Peyer's patch (tissue), 4 donors: ENCODE measurements around the gene SPATA3. TPM values are rescaled to one million over a fixed set of nuclear protein-coding genes. Genes with fewer than 3 reads are reported as not detected.

Source experiments
- DNase-seq, 3 donors: peaks; one replicate each; pipeline ENCODE4 v3.0.0-alpha.2; 2017 to 2019
- H3K27ac ChIP-seq, 4 donors: fragments of 200-600 bp; sonication (generic); one replicate each; pipeline ENCODE4 v1.5.1; 2016 to 2019
- H3K27me3 ChIP-seq, 2 donors: fragments of 200-600 bp; sonication (generic); one replicate each; pipeline ENCODE4 v1.5.1; 2019
- H3K36me3 ChIP-seq, 3 donors: fragments of 200-600 bp; sonication (generic); one replicate each; pipeline ENCODE4 v1.5.1; 2016 to 2019
- H3K4me1 ChIP-seq, 4 donors: fragments of 200-600 bp; sonication (generic); one replicate each; pipeline ENCODE4 v1.5.1; 2016 to 2019
- H3K4me3 ChIP-seq, 4 donors: fragments of 200-600 bp; sonication (generic); 1 replicate in 3 of 4; 2 replicates in 1 of 4; pipeline ENCODE4 v1.5.1; 2016 to 2019; ENCODE audit warnings: mild to moderate bottlenecking in 1 of 4
- H3K9me3 ChIP-seq, 4 donors: fragments of 200-600 bp; sonication (generic); one replicate each; pipeline ENCODE4 v1.5.1; 2016 to 2019; ENCODE audit warnings: mild to moderate bottlenecking in 1 of 4
- POLR2A ChIP-seq, 2 donors: fragments of 450-650 bp; IDR thresholded peaks; one replicate each; pipeline ENCODE4 v1.5.1; 2017; ENCODE audit warnings: antibody characterized with exemption in 2 of 2, mild to moderate bottlenecking in 2 of 2, moderate library complexity in 2 of 2
- total RNA-seq, 4 donors: library from RNA; depleted of rRNA; stranded (reverse); fragments of >200 nt; gene quantifications; one replicate each; pipeline ENCODE4 v1.1.0, GENCODE V29; 2016
- TF ChIP-seq, protein P1 (sequence below), 6 experiments: fragments of 450-650 bp in 4 of 6; fragments of 200-600 bp in 2 of 6; sonication (generic) in 1 of 6; IDR thresholded peaks; one replicate each; pipeline ENCODE4 v1.5.1; 2017 to 2019; ENCODE audit warnings: antibody characterized with exemption in 6 of 6, mild to moderate bottlenecking in 3 of 6, moderate library complexity in 1 of 6

Gene SPATA3
- total RNA-seq, 4 donors from 2014 or later, result not detected

DNA sequence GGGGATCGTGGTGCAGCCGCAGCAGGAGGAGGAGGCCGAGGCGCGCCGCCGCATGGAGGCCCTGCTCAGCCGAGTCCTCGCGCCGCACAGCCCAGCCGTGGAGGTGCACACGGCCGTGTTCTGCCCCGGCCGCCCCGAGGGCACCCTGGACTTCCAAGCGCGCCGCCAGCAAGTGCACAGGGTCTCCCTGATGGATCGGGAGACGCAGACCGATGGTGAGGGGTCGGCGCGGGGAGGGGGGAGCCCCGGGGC lies 5.1 kb upstream of the SPATA3 start:
- Histone ChIP-seq H3K27me3 (no peaks in the 10 kb centered on the region), H3K4me1 (peaks cover 0 to 5% (median 0%) of the 10 kb centered on the region in 4 donors), H3K4me3 (no peak overlapping the region), H3K9me3 (no peaks in the 10 kb centered on the region), H3K36me3 (no peaks in the 10 kb centered on the region), H3K27ac (no peak overlapping the region)
- TF ChIP-seq, protein P1, sequence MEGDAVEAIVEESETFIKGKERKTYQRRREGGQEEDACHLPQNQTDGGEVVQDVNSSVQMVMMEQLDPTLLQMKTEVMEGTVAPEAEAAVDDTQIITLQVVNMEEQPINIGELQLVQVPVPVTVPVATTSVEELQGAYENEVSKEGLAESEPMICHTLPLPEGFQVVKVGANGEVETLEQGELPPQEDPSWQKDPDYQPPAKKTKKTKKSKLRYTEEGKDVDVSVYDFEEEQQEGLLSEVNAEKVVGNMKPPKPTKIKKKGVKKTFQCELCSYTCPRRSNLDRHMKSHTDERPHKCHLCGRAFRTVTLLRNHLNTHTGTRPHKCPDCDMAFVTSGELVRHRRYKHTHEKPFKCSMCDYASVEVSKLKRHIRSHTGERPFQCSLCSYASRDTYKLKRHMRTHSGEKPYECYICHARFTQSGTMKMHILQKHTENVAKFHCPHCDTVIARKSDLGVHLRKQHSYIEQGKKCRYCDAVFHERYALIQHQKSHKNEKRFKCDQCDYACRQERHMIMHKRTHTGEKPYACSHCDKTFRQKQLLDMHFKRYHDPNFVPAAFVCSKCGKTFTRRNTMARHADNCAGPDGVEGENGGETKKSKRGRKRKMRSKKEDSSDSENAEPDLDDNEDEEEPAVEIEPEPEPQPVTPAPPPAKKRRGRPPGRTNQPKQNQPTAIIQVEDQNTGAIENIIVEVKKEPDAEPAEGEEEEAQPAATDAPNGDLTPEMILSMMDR (IDR thresholded peaks at IDR 0.05), result no peak
- TF ChIP-seq POLR2A (IDR thresholded peaks at IDR 0.05), result no peak
- no peak for DNase-seq

DNA sequence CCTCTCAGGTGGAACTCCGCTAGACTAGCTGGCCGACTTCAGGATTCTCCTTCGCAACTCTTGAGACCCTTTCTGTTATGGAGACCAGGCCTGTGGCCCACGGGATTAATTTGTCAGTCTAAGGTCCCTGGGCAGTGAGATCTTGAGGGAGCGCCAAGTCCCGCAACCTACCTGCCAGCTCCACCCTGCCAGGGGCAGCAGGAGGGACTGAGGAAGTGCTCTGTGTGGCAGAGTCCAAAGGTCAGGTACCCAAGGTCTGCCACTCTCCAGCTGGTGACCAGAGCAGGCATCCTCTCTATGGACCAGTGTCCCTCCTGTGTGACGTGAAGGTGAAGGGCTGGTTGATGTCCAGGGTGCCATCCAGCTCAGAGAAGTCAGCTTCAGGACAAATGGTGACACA lies 4.3 kb upstream of the SPATA3 start:
- no peaks in the 10 kb centered on the region for H3K27me3 ChIP-seq
- no peak overlapping the region for H3K27ac ChIP-seq
- H3K4me3 ChIP-seq, result no peak overlapping the region
- H3K4me1 ChIP-seq, result peaks cover 0 to 5% (median 0%) of the 10 kb centered on the region in 4 donors
- no peaks in the 10 kb centered on the region for H3K36me3 ChIP-seq
- no peaks in the 10 kb centered on the region for H3K9me3 ChIP-seq
- TF ChIP-seq, protein P1 (IDR thresholded peaks at IDR 0.05), result no peak
- TF ChIP-seq POLR2A (IDR thresholded peaks at IDR 0.05), result no peak
- no peak for DNase-seq

DNA sequence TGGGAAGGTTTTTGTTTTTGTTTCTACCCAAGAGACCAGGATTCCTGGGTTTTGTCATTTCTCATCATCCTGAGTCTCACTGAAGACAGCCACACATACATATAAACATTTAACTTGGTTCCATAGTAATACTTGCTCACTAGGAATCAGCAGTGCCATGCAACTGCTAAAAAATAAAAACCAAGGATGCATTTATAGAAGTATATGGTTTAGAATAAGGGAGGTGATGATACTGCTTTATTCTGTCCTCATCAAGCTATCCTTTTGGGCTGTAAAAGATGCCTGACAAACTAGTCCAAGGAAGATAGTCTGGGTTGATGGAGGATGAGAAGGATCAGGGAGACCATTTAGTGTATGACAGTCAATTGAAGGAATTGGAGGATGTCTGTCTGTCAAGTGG lies 740 bp downstream of the SPATA3 start:
- DNase-seq, result no peak
- H3K36me3 ChIP-seq, result no peaks in the 10 kb centered on the region
- no peak overlapping the region for H3K27ac ChIP-seq
- no peaks in the 10 kb centered on the region for H3K4me1 ChIP-seq
- no peaks in the 10 kb centered on the region for H3K27me3 ChIP-seq
- TF ChIP-seq, protein P1 (IDR thresholded peaks at IDR 0.05), result no peak
- no peak for TF ChIP-seq POLR2A (IDR thresholded peaks at IDR 0.05)
- no peak overlapping the region for H3K4me3 ChIP-seq
- no peaks in the 10 kb centered on the region for H3K9me3 ChIP-seq

DNA sequence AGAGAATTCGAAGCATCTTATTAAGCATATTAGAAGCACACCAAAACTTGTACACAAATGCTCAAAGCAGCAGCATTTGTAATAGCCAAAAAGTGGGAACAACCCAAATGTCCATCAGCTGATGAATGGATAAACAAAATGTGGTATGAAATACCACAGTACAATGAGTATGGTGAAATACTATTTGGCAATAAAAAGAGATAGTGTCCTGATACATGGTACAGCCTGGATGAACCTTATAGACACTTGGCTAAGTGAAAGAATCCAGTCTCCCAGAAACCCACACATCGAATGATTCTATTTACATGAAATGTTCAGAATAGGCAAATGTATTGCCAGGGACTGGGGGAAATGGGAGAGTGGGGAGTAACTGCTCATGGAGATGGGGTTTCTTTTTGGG lies 3.0 kb downstream of the SPATA3 start:
- no peak for TF ChIP-seq POLR2A (IDR thresholded peaks at IDR 0.05)
- TF ChIP-seq, protein P1 (IDR thresholded peaks at IDR 0.05), result no peak
- no peak overlapping the region for H3K27ac ChIP-seq
- H3K4me3 ChIP-seq, result no peak overlapping the region
- no peak for DNase-seq
- no peaks in the 10 kb centered on the region for H3K36me3 ChIP-seq
- no peaks in the 10 kb centered on the region for H3K27me3 ChIP-seq
- H3K4me1 ChIP-seq, result no peaks in the 10 kb centered on the region
- no peaks in the 10 kb centered on the region for H3K9me3 ChIP-seq

DNA sequence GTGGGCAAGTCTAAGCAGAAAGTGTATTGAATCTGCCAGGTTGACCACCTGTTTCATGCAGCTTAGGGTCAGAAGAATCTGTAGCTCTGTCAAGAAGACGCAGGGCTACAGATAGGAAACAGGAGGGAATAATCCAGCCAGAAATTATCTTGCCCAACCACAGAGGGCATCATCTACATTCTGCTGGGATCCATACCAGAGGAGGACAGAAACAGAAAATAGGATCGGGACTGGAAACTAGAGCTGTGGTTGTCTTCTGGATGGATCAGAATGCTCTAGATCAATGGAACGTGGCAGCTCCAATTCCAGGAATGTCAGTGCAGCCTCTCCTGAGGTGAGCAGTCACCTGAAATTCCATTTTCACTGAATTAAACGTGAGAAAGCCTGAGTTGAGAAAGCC lies 3.6 kb downstream of the SPATA3 start:
- no peak for DNase-seq
- Histone ChIP-seq H3K9me3 (no peaks in the 10 kb centered on the region), H3K4me1 (no peaks in the 10 kb centered on the region), H3K4me3 (no peak overlapping the region), H3K27me3 (no peaks in the 10 kb centered on the region), H3K36me3 (no peaks in the 10 kb centered on the region), H3K27ac (no peak overlapping the region)
- TF ChIP-seq, protein P1 (IDR thresholded peaks at IDR 0.05), result no peak
- no peak for TF ChIP-seq POLR2A (IDR thresholded peaks at IDR 0.05)

DNA sequence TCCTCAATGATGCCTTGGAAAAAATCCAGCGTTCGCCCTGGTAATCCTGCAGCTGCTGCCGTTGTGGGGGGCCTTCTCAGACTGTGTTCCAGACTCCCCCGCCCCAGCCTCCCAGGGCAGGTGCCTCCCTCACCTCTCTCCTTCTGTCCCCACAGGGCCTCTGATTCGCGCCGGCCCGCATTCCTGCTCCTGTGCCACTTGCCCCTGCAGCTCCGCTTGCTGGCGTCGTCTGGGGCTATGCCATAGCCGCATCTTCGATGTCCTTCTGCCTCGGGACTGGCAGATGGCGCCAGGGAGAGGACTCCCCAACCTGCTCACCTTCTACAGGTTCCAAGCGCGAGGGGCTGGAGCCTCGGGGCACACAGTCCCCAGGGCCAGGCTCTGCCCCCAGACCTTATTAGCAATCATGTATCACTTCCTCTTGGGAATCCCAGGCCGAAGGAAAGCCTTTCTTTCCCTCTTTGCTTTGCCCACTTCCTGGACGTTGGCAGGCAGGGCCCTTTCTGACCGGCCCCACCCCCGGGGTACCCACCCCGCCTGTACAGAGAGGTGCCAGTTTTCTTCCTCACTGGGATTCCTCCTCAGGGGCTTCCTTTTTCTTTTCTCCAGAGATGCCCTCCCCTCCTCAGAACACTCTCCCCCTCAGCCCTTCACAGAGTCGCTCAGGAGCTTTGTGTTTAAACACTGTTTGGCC lies 4.4 kb downstream of the SPATA3 start:
- Histone ChIP-seq H3K27ac (no peak overlapping the region), H3K36me3 (no peaks in the 10 kb centered on the region), H3K4me1 (no peaks in the 10 kb centered on the region), H3K9me3 (no peaks in the 10 kb centered on the region), H3K4me3 (peak overlapping the region in 1 of 4 donors; percentile 14), H3K27me3 (no peaks in the 10 kb centered on the region)
- TF ChIP-seq, protein P1 (IDR thresholded peaks at IDR 0.05), result peak in 4 of 6 experiments; percentile 6 to 55 (median 53)
- TF ChIP-seq POLR2A (IDR thresholded peaks at IDR 0.05), result no peak
- DNase-seq, result peak in 1 of 3 donors; percentile 72
